ENCODE results near the gene RAD23B. TPM values are rescaled to one million over a fixed set of nuclear protein-coding genes. Genes with fewer than 3 reads are reported as not detected.
"Not testable (repeated sequence)": the region's sequence is repeated elsewhere in the genome, so short reads cannot be mapped to it uniquely, and the experiment has no call there.

Gene RAD23B
- total RNA-seq, 1 experiment from 2014 or later: 114 TPM

GRCh38 chr9:107294756-107295155, 11.7 kb downstream of the RAD23B start:
- no peak for ATAC-seq
- BruUV-seq (replicated peaks): no TSS peak
- H3K27me3 ChIP-seq (ENCODE audit: control insufficient read depth, insufficient read depth, low read length): no peaks in the 10 kb centered on the region
- H3K36me3 ChIP-seq (ENCODE audit: control insufficient read depth, insufficient read depth, low read length): no peaks in the 10 kb centered on the region; the same call in 1 of the 2 replicates
- peaks cover 23% of the 10 kb centered on the region for H3K4me1 ChIP-seq (ENCODE audit: control insufficient read depth, insufficient read depth, low read length)
- intact Hi-C loops (cut with micrococcal nuclease; ENCODE audit: unreplicated experiment) (no loop called here), in situ Hi-C loops (cut with HindIII; ENCODE audit: low pct_unique_long_range_greater_than_20kb, low sequenced_read_pairs) (no loop called here)
- H3K4me3 ChIP-seq (ENCODE audit: low read depth in 2 of 2, low read length in 2 of 2): no peak overlapping the region
- no peak overlapping the region for H3K27ac ChIP-seq (ENCODE audit: low read length)
- DNase-seq (ENCODE audit: low read depth, low spot score): no peak
- no peak for TF ChIP-seq TCF7L2 (IDR thresholded peaks at IDR 0.05; ENCODE audit: low read depth, low read length)
- no peak for TF ChIP-seq POLR2AphosphoS5 (IDR thresholded peaks at IDR 0.05; ENCODE audit: low read depth, low read length)
- no peak for TF ChIP-seq SIN3A (IDR thresholded peaks at IDR 0.05; ENCODE audit: borderline replicate concordance, insufficient read depth, low read depth, low read length)
- TF ChIP-seq, protein P1, sequence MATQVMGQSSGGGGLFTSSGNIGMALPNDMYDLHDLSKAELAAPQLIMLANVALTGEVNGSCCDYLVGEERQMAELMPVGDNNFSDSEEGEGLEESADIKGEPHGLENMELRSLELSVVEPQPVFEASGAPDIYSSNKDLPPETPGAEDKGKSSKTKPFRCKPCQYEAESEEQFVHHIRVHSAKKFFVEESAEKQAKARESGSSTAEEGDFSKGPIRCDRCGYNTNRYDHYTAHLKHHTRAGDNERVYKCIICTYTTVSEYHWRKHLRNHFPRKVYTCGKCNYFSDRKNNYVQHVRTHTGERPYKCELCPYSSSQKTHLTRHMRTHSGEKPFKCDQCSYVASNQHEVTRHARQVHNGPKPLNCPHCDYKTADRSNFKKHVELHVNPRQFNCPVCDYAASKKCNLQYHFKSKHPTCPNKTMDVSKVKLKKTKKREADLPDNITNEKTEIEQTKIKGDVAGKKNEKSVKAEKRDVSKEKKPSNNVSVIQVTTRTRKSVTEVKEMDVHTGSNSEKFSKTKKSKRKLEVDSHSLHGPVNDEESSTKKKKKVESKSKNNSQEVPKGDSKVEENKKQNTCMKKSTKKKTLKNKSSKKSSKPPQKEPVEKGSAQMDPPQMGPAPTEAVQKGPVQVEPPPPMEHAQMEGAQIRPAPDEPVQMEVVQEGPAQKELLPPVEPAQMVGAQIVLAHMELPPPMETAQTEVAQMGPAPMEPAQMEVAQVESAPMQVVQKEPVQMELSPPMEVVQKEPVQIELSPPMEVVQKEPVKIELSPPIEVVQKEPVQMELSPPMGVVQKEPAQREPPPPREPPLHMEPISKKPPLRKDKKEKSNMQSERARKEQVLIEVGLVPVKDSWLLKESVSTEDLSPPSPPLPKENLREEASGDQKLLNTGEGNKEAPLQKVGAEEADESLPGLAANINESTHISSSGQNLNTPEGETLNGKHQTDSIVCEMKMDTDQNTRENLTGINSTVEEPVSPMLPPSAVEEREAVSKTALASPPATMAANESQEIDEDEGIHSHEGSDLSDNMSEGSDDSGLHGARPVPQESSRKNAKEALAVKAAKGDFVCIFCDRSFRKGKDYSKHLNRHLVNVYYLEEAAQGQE (IDR thresholded peaks at IDR 0.05; ENCODE audit: insufficient read depth in 1 of 2, low read depth in 2 of 2, low read length in 1 of 2): no peak
- TF ChIP-seq CTCF (IDR thresholded peaks at IDR 0.05): no peak
- POLR2A ChIA-PET: no interaction called here
- H3K9me3 ChIP-seq (ENCODE audit: control insufficient read depth, insufficient read depth, low read depth, low read length): no peaks in the 10 kb centered on the region
- CTCF ChIA-PET: no interaction called here

- Histone ChIP-seq H3K9me3 (ENCODE audit: control insufficient read depth, insufficient read depth, low read depth, low read length) (no peaks in the 10 kb centered on the region), H3K27me3 (ENCODE audit: control insufficient read depth, insufficient read depth, low read length) (no peaks in the 10 kb centered on the region), H3K4me3 (ENCODE audit: low read depth in 2 of 2, low read length in 2 of 2) (no peak overlapping the region), H3K27ac (ENCODE audit: low read length) (no peak overlapping the region), H3K36me3 (ENCODE audit: control insufficient read depth, insufficient read depth, low read length) (peaks cover under 1% of the 10 kb centered on the region; the same call in 1 of the 2 replicates), H3K4me1 (ENCODE audit: control insufficient read depth, insufficient read depth, low read length) (peaks cover 22% of the 10 kb centered on the region)
- ChIA-PET POLR2A (no interaction called here), CTCF (no interaction called here)
- BruUV-seq (replicated peaks): no TSS peak
- intact Hi-C loops (cut with micrococcal nuclease; ENCODE audit: unreplicated experiment) (no loop called here), in situ Hi-C loops (cut with HindIII; ENCODE audit: low pct_unique_long_range_greater_than_20kb, low sequenced_read_pairs) (no loop called here)
- ATAC-seq (no peak), DNase-seq (ENCODE audit: low read depth, low spot score) (no peak)
- TF ChIP-seq POLR2AphosphoS5 (IDR thresholded peaks at IDR 0.05; ENCODE audit: low read depth, low read length): no peak
- TF ChIP-seq TCF7L2 (IDR thresholded peaks at IDR 0.05; ENCODE audit: low read depth, low read length): no peak
- TF ChIP-seq SIN3A (IDR thresholded peaks at IDR 0.05; ENCODE audit: borderline replicate concordance, insufficient read depth, low read depth, low read length): no peak
- TF ChIP-seq CTCF (IDR thresholded peaks at IDR 0.05): no peak
- TF ChIP-seq, protein P1 (IDR thresholded peaks at IDR 0.05; ENCODE audit: insufficient read depth in 1 of 2, low read depth in 2 of 2, low read length in 1 of 2): no peak
These were observed 12.9 kb downstream of the RAD23B start for GRCh38 chr9:107295995-107296394.

GRCh38 chr9:107296592-107296991, 13.5 kb downstream of the RAD23B start:
- CTCF ChIA-PET; ATAC-seq; H3K27me3 ChIP-seq (ENCODE audit: control insufficient read depth, insufficient read depth, low read length); intact Hi-C loops (cut with micrococcal nuclease; ENCODE audit: unreplicated experiment); BruUV-seq (replicated peaks); H3K27ac ChIP-seq (ENCODE audit: low read length); DNase-seq (ENCODE audit: low read depth, low spot score); H3K36me3 ChIP-seq (ENCODE audit: control insufficient read depth, insufficient read depth, low read length); in situ Hi-C loops (cut with HindIII; ENCODE audit: low pct_unique_long_range_greater_than_20kb, low sequenced_read_pairs); H3K9me3 ChIP-seq (ENCODE audit: control insufficient read depth, insufficient read depth, low read depth, low read length); H3K4me3 ChIP-seq (ENCODE audit: low read depth in 2 of 2, low read length in 2 of 2): not testable (repeated sequence)
- peaks cover 22% of the 10 kb centered on the region for H3K4me1 ChIP-seq (ENCODE audit: control insufficient read depth, insufficient read depth, low read length)
- POLR2A ChIA-PET: interaction anchor here (1.1 kb wide), 1 partner anchor 13 kb away, joined by 3 read pairs; no protein-coding TSS in a partner anchor
